ENCODE results near the gene RAP1GAP2. TPM values are rescaled to one million over a fixed set of nuclear protein-coding genes. Genes with fewer than 3 reads are reported as not detected.

The RAP1GAP2 gene
- total RNA-seq, 4 donors from 2014 or later = 0.85 to 2.4 (median 1.5) TPM

DNA sequence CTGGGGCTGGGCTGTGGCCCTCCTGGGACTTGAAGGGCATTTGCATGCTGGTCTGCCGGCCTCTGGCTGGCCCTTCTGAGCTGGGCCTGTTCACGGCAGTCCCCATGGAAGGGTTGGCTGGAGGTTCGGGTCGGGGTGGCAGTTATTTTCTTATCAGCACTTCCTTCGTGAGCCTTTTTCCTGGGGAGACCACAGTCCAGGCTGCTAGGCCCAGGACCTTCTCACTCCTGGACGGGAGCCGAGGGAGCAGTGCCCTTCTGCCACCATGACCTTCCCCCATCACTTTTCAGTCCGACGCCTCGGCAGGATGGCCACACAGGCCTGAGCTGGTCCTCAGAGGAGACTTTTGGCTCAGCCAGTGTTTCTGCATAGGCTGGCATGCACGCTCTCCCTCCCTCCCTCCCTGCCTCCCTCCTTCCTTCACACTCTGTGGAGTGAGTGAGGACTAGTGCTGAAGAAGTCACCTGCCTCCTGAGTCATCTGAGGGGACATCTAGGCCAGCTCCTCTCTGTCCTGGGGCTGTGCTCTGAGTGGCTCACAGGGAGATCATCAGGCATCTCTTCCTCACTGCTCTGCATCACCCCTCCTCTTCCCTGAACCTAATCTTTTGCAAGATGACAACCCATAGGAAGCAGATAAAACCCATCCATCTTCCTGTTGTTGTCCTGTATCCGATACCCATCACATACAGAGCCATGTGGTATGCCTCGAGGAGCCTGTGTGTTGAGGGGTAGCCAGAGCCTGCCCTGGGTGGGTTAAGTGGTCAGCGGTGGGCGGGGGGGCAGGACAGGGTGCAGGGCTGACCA lies 109.7 kb downstream of the RAP1GAP2 start:
- intact Hi-C loops (cut with DNase I; ENCODE audit: low total_unique reads) = no loop called here
- no peaks in the 10 kb centered on the region for H3K4me1 ChIP-seq
- no peak for DNase-seq
- no peaks in the 10 kb centered on the region for H3K36me3 ChIP-seq
- no peaks in the 10 kb centered on the region for H3K9me3 ChIP-seq
- H3K27ac ChIP-seq = no peak overlapping the region
- TF ChIP-seq POLR2A (IDR thresholded peaks at IDR 0.05) = no peak
- TF ChIP-seq, protein P1, sequence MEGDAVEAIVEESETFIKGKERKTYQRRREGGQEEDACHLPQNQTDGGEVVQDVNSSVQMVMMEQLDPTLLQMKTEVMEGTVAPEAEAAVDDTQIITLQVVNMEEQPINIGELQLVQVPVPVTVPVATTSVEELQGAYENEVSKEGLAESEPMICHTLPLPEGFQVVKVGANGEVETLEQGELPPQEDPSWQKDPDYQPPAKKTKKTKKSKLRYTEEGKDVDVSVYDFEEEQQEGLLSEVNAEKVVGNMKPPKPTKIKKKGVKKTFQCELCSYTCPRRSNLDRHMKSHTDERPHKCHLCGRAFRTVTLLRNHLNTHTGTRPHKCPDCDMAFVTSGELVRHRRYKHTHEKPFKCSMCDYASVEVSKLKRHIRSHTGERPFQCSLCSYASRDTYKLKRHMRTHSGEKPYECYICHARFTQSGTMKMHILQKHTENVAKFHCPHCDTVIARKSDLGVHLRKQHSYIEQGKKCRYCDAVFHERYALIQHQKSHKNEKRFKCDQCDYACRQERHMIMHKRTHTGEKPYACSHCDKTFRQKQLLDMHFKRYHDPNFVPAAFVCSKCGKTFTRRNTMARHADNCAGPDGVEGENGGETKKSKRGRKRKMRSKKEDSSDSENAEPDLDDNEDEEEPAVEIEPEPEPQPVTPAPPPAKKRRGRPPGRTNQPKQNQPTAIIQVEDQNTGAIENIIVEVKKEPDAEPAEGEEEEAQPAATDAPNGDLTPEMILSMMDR (IDR thresholded peaks at IDR 0.05 in 4 of 5, conservative IDR thresholded peaks at IDR 0.05 in 1 of 5) = no peak
- no peak for ATAC-seq
- H3K27me3 ChIP-seq = peaks cover 0 to 3% (median 0%) of the 10 kb centered on the region in 3 donors
- in situ Hi-C loops (cut with MboI; ENCODE audit: low sequenced_read_pairs in 4 of 4) = no loop called here
- H3K4me3 ChIP-seq = no peak overlapping the region

DNA sequence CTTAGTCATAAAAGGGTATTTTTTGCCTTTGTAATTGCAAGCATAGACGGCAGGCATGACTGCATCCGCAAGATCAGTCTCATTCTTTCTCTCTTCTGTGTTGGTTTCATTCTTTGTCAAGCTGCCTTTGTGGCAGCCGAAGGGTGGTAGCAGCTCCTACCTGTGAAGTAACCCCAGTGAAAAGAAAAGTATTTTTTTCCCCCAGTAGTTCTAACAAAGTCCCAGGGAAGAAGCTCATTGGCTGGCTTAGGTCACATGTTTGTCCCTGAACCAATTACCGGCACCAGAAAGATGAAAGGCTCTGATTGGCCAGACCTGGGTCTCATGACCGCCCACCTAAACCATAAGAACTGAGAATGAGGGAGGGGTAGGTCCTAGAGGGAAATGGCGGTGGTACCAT lies 110.7 kb downstream of the RAP1GAP2 start:
- in situ Hi-C loops (cut with MboI; ENCODE audit: low sequenced_read_pairs in 4 of 4) (no loop called here), intact Hi-C loops (cut with DNase I; ENCODE audit: low total_unique reads) (no loop called here)
- DNase-seq (no peak), ATAC-seq (no peak)
- Histone ChIP-seq H3K36me3 (no peaks in the 10 kb centered on the region), H3K9me3 (no peaks in the 10 kb centered on the region), H3K4me3 (no peak overlapping the region), H3K4me1 (no peaks in the 10 kb centered on the region), H3K27ac (no peak overlapping the region), H3K27me3 (peaks cover 0 to 3% (median 0%) of the 10 kb centered on the region in 3 donors)
- TF ChIP-seq POLR2A (IDR thresholded peaks at IDR 0.05) = no peak
- TF ChIP-seq, protein P1 (IDR thresholded peaks at IDR 0.05 in 4 of 5, conservative IDR thresholded peaks at IDR 0.05 in 1 of 5) = no peak

DNA sequence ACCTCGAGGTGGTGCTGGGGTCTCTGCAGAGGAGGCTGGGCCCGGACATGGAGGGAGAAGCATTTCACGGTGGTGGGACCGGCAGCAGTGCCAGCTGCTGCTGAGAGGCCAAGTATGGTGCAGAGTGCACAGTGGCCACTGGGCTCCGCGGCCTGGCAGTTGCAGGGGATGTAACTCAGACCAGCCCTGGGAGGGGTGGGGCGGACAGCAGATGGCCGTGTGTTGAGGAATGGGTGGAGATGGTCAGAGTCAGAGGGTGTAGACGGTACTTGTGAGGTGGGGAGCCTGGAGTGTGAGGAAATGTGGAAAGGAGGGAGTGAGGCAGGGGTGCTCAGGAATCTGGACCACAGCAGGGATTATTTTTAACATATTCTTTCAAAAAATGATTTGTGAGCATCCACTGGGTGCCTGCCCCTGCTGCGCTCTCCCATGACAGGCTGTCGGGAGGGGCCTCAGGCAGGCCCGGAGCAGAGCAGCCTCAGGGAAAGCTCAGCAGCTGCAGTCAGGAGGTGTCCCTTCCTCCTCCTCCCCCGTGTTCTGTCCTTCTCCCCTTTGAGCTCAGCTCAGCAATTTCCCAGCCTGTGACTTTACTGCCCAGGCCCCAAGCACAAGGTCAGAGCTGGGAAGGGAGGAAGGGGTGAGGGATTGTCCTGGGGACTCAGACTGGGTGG lies 113.1 kb downstream of the RAP1GAP2 start:
- Histone ChIP-seq H3K4me1 (no peaks in the 10 kb centered on the region), H3K27ac (no peak overlapping the region), H3K4me3 (no peak overlapping the region), H3K36me3 (no peaks in the 10 kb centered on the region), H3K9me3 (no peaks in the 10 kb centered on the region), H3K27me3 (peaks cover 0 to 3% (median 0%) of the 10 kb centered on the region in 3 donors)
- TF ChIP-seq POLR2A (IDR thresholded peaks at IDR 0.05) = no peak
- TF ChIP-seq, protein P1 (IDR thresholded peaks at IDR 0.05 in 4 of 5, conservative IDR thresholded peaks at IDR 0.05 in 1 of 5) = no peak
- in situ Hi-C loops (cut with MboI; ENCODE audit: low sequenced_read_pairs in 4 of 4) (no loop called here), intact Hi-C loops (cut with DNase I; ENCODE audit: low total_unique reads) (no loop called here)
- ATAC-seq = no peak
- DNase-seq = no peak

DNA sequence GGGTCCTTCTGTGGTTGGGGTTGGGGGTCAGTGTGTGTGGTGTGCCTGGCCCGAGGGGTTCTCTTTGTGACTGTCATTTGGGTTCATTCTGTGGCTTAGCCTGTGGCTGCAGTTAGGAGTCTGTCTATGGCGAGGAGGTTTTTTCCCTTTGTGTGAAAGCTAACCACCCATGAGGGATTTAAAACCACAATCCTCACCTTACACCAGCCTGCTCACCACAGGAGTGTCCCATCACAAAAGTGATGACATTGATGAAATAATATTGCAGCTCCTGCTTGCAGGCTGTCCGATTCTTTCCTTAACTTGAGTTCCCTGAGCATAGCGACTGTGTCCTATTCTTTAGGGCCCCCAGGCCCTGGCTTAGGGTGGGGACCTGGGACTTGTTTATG lies 113.6 kb downstream of the RAP1GAP2 start:
- no peak for ATAC-seq
- no peaks in the 10 kb centered on the region for H3K4me1 ChIP-seq

More for the DNA sequence above, 113.6 kb downstream of the RAP1GAP2 start:
- in situ Hi-C loops (cut with MboI; ENCODE audit: low sequenced_read_pairs in 4 of 4) = no loop called here
- no peaks in the 10 kb centered on the region for H3K36me3 ChIP-seq
- peaks cover 0 to 3% (median 0%) of the 10 kb centered on the region in 3 donors for H3K27me3 ChIP-seq
- intact Hi-C loops (cut with DNase I; ENCODE audit: low total_unique reads) = loop anchor here (5.0 kb wide), 1 partner anchor 33 kb away; no protein-coding TSS in a partner anchor
- H3K27ac ChIP-seq = no peak overlapping the region
- no peaks in the 10 kb centered on the region for H3K9me3 ChIP-seq
- no peak for DNase-seq
- H3K4me3 ChIP-seq = no peak overlapping the region
- TF ChIP-seq, protein P1 (IDR thresholded peaks at IDR 0.05 in 4 of 5, conservative IDR thresholded peaks at IDR 0.05 in 1 of 5) = no peak
- no peak for TF ChIP-seq POLR2A (IDR thresholded peaks at IDR 0.05)

Data from gastrocnemius medialis (tissue), 4 donors.